ENCODE results near the gene KIF22.
"Not testable (repeated sequence)": the region's sequence is repeated elsewhere in the genome, so short reads cannot be mapped to it uniquely, and the experiment has no call there.

Gene KIF22

GRCh38 chr16:29767062-29767461 is 23.5 kb upstream of the KIF22 start:
- DNase-seq: no peak

DNA sequence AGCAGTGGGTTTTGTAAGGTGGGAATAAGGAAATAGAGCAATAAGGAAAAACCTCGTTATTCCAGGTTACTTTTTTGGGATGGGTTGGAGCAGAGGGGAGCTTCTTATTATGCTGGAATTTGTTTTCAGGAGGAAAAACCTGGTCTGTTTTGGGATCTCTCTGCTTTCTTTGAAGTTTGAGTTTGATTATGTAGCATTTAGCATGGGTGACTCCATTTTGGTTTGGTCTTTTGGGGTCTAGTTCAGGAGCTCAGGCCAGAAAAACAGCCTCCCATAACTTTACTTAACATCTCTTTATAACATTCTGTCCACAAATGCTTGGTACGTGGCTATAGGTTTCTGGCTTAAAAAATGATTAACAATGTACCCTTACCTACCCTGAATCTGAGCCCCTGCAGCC is 21.0 kb upstream of the KIF22 start:
- DNase-seq: no peak

DNA sequence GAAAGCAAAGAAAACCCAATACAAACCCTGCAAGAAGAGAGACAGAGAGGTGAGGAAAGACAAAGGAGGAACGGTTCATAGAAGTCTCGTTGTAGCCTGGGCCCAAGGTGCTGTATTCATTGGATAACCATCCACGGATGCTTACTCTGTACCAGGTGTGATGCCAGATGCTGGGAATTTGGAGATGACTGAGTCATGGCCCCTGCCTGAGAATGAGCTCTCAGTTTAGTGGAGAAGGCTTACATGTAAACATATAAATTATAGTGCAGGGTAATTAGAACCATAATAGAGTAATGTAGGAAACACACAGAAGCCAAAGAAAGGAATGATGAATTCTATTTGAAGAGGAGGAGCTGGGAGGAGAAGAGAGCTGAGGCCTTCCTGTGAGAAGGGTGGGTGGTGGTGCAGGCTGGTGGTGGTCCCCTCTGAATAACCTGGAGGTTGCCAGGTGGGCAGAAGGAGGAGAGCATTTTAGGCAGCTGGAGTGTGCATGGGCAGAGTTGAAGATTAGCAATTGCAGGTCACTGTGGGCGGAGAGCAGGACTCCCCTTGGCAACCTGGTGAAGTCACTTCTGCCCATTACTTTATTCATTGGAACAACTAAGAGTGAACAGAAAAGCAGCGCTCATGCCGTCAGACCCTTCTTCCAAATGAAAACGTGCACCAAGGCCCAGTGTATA is 20.2 kb upstream of the KIF22 start:
- DNase-seq: no peak

DNA sequence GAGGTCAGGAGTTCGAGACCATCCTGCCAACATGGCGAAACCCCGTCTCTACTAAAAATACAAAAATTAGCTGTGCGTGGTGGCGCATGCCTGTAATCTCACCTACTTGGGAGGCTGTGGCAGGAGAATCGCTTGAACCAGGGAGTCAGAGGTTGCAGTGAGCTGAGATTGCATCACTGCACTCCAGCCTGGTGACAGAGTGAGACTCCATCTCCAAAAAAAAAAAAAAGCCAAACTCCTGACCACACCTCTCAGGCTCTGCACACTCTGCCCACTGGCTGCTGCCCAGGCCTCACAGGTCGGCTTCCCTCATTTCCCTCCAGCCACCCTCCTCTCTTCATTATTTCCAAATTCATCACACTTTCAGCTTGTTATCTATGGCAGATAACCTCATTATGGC is 18.2 kb upstream of the KIF22 start:
- DNase-seq: not testable (repeated sequence)

GRCh38 chr16:29774730-29775129 is 15.8 kb upstream of the KIF22 start:
- no peak for DNase-seq

DNA sequence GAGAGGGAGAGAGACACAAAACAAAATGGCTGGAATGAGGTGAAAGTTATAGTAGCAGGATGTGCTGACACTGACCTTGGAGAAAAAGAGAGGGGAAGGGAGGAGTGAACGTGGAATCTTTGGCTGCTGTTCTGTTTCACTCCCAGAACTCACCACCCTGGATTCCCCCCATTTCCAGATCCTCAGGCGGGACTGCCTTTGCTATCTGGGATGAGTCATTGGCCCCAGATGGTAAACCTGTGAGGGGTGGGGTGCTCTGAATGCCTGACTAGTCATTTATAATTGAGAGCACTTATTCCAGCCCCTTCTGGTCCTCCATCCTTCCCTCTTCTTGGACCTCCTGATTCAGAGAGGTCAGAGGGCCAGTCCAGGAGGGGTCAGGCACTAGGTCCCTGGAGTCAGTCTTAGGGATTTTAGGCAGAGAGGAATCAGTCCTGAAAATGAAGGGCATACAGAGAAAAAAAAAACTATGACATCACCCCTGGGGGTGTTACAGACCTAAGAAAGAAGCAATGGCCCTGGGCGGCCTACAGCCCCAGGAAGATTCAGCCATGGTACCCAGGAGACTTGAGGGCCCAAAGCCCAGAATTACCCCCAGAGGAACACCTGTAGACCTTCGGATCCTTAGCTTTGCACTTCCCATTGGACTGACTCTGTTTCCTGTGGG is 14.7 kb upstream of the KIF22 start:
- no peak for DNase-seq

GRCh38 chr16:29777576-29778350 is 12.8 kb upstream of the KIF22 start, which contains the start of gene ZG16:
ZG16 (plus strand) TSS chr16:29778256; CDS start chr16:29779267, 1,011 bp downstream.
- no peak for DNase-seq

- DNase-seq: no peak
Observed at GRCh38 chr16:29779474-29779873, 11.1 kb upstream of the KIF22 start.

GRCh38 chr16:29783094-29783953 is 7.2 kb upstream of the KIF22 start:
- not testable (repeated sequence) for DNase-seq

DNA sequence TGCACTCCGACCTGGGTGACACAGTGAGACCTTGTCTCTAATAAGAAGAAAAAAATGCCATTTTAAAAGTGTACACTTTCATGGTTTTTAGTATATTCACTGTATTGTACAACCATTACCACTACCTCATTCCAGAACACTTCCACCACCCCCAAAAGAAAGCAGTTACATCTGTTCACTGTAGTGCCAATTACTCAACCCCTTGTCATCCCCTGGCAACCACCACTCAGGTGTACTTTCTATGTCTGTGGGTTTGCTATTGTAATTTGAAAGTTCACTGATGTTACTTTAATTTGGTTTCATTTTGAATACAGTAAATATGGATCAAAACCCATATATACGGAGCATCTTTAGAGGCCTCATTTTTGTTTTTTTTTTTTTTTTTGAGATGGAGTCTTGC is 6.4 kb upstream of the KIF22 start:
- no peak for DNase-seq

GRCh38 chr16:29784901-29785500 is 5.5 kb upstream of the KIF22 start:
- peak in 1 of 2 donors; percentile 10 for DNase-seq

DNA sequence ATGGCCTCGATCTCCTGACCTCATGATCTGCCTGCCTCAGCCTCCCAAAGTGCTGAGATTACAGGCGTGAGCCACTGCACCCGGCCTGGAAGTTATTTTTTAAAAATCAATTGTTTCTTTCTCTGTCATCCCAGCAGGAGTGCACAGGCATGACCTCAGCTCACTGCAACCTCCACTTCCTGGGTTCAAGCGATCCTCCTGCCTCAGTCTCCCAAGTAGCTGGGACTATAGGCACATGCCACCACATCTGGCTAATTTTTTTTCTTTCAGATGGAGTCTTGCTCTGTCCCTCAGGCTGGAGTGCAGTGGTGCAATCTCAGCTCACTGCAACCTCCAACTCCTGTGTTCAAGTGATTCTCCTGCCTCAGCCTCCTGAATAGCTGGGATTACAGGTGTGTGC is 3.4 kb upstream of the KIF22 start:
- DNase-seq: not testable (repeated sequence)

GRCh38 chr16:29789775-29790182 is 772 bp upstream of the KIF22 start:
- no peak for DNase-seq

- DNase-seq: no peak
Observed at GRCh38 chr16:29790949-29791844, 646 bp downstream of the KIF22 start.

- no peak for DNase-seq
Observed at GRCh38 chr16:29791845-29792807, 1.6 kb downstream of the KIF22 start.

DNA sequence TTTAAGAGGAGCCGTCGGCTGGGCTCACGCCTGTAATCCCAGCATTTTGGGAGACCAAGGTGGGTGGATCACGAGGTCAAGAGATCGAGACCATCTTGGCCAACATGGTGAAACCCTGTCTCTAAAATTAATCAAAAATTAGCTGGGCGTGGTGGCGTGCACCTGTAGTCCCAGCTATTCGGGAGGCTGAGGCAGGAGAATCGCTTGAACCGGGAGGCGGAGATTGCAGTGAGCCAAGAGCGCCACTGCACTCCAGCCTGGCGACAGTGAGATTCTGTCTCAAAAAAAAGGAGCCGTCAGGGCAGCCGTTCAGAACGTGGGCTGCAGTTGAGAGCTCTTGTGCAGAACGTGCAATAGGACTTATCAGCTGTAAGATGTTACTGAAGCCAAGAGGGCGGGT is 2.6 kb downstream of the KIF22 start:
- DNase-seq: not testable (repeated sequence)

DNA sequence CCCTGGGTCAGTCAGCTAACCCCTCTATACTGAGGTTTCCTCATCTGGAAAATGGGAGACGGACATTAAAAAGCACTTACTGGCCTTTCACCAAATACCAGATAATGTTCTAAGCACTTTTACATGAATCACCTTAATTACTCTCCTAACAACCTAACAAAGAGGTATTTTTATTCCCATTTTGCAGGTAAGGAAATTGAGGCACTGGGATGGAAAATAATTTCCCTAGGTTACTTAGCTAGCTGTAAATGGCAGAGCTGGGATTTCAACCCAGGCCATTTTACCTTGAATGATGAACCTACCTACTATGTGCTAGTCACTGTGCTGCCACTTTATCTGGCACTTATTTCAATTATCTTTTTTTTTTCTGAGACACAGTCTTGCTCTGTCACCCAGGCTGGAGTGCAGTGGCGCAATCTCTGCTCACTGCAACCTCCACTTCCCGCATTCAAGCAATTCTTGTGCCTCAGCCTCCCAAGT is 3.7 kb downstream of the KIF22 start:
- no peak for DNase-seq

GRCh38 chr16:29802416-29802935 is 11.9 kb downstream of the KIF22 start:
- DNase-seq: no peak

DNA sequence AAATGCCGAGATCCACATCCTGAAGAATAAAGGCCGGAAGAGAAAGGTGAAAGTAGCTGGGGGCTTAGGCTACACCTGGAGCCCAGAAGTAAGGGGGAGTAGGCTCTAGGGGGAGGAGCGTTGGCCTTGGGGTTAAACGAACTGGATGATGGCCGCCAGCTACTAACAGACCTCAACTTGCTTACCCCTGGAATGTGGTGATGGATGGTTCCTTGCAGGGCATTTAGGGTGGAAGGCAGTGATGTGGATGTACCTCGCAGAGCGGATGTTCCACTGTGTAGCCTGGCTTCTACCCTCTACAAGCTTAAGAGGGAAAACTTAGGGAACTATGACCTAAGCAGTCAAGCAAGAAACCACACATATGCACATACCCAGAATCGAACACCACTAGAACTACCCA is 13.5 kb downstream of the KIF22 start:
- no peak for DNase-seq

Data from bone marrow (tissue), 2 donors.